ENCODE results near the gene TFF3.

Gene TFF3

GRCh38 chr21:42330380-42331371 is 15.5 kb upstream of the TFF3 start:
- no peak for DNase-seq (ENCODE audit: low read depth)
- TF ChIP-seq MYC (IDR thresholded peaks at IDR 0.05; ENCODE audit: low read depth, low read length), result no peak
- no peak for TF ChIP-seq MAX (IDR thresholded peaks at IDR 0.05; ENCODE audit: low read depth, low read length)
- no peak for TF ChIP-seq POLR2A (IDR thresholded peaks at IDR 0.05; ENCODE audit: extremely low read depth, insufficient read length)
- TF ChIP-seq CTCF (IDR thresholded peaks at IDR 0.05; ENCODE audit: low read depth, low read length), result no peak
- no peak overlapping the region for H3K4me3 ChIP-seq (ENCODE audit: low read depth, low read length)

- no peak for DNase-seq (ENCODE audit: low read depth)
- H3K4me3 ChIP-seq (ENCODE audit: low read depth, low read length), result no peak overlapping the region
- no peak for TF ChIP-seq CTCF (IDR thresholded peaks at IDR 0.05; ENCODE audit: low read depth, low read length)
- no peak for TF ChIP-seq POLR2A (IDR thresholded peaks at IDR 0.05; ENCODE audit: extremely low read depth, insufficient read length)
- no peak for TF ChIP-seq MYC (IDR thresholded peaks at IDR 0.05; ENCODE audit: low read depth, low read length)
- TF ChIP-seq MAX (IDR thresholded peaks at IDR 0.05; ENCODE audit: low read depth, low read length), result no peak
These were observed 9.7 kb upstream of the TFF3 start for GRCh38 chr21:42324896-42325295.

- no peak overlapping the region for H3K4me3 ChIP-seq (ENCODE audit: low read depth, low read length)
- TF ChIP-seq MYC (IDR thresholded peaks at IDR 0.05; ENCODE audit: low read depth, low read length) (no peak), MAX (IDR thresholded peaks at IDR 0.05; ENCODE audit: low read depth, low read length) (no peak), POLR2A (IDR thresholded peaks at IDR 0.05; ENCODE audit: extremely low read depth, insufficient read length) (no peak), CTCF (IDR thresholded peaks at IDR 0.05; ENCODE audit: low read depth, low read length) (no peak)
- DNase-seq (ENCODE audit: low read depth), result no peak
These were observed 6.6 kb upstream of the TFF3 start for GRCh38 chr21:42321845-42322244.

- TF ChIP-seq MAX (IDR thresholded peaks at IDR 0.05; ENCODE audit: low read depth, low read length) (no peak), POLR2A (IDR thresholded peaks at IDR 0.05; ENCODE audit: extremely low read depth, insufficient read length) (no peak), MYC (IDR thresholded peaks at IDR 0.05; ENCODE audit: low read depth, low read length) (no peak)
- DNase-seq (ENCODE audit: low read depth), result no peak
- H3K4me3 ChIP-seq (ENCODE audit: low read depth, low read length), result no peak overlapping the region
These were observed 6.0 kb upstream of the TFF3 start for GRCh38 chr21:42321231-42321630.

GRCh38 chr21:42320791-42321190 is 5.6 kb upstream of the TFF3 start:
- H3K4me3 ChIP-seq (ENCODE audit: low read depth, low read length), result no peak overlapping the region
- TF ChIP-seq CTCF (IDR thresholded peaks at IDR 0.05; ENCODE audit: low read depth, low read length) (no peak), MYC (IDR thresholded peaks at IDR 0.05; ENCODE audit: low read depth, low read length) (no peak)
- DNase-seq (ENCODE audit: low read depth), result no peak

GRCh38 chr21:42319851-42320572 is 4.8 kb upstream of the TFF3 start:
- no peak for DNase-seq (ENCODE audit: low read depth)
- H3K4me3 ChIP-seq (ENCODE audit: low read depth, low read length), result no peak overlapping the region
- no peak for TF ChIP-seq CTCF (IDR thresholded peaks at IDR 0.05; ENCODE audit: low read depth, low read length)
- no peak for TF ChIP-seq MYC (IDR thresholded peaks at IDR 0.05; ENCODE audit: low read depth, low read length)
